ENCODE results near the gene SAE1. TPM values are rescaled to one million over a fixed set of nuclear protein-coding genes. Genes with fewer than 3 reads are reported as not detected.
A peak's percentile ranks its signal among the peaks of the same experiment; 100 is the strongest.

Gene SAE1
- total RNA-seq, 1 experiment from 2014 or later = 234 TPM

DNA sequence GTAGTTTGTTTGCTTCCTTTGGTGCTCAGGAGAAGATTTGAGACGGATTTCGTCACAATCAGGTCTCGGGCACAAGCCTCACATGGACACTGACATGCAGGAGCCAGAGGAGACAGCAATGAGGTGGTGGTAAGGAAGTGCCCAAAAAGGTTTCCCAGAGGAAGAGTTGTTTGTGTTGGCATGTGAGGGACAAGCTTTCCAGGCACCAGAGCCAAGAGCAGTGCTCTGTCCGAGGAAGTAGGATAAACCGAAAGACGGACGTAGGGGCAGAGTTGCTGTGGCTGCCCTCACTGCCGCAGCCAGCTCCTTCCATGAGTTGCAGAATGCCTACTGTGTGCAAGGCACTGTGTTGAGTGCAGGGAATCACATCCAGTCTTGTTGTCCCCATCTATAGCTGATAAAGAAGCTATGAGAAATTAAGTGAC, 27.7 kb downstream of the SAE1 start:
- no peak overlapping the region for H2AK5ac ChIP-seq (ENCODE audit: insufficient read length, low read length)
- whole genome bisulfite sequencing (ENCODE audit: extremely low coverage, insufficient read length, low lambda C conversion rate) = no CpG with 5 or more reads among the region's 8 CpGs
- H3K14ac ChIP-seq (ENCODE audit: insufficient read depth, low read length) = peak overlapping the region; percentile 18; the same call in 1 of the 2 replicates

More for the DNA sequence above, 27.7 kb downstream of the SAE1 start:
- Mint-ChIP-seq H3K27me3 (ENCODE audit: low read depth) (no peaks in the 10 kb centered on the region), H3K9me3 (peaks cover 0 to 4% of the 10 kb centered on the region in 2 experiments; a peak in 2 of 5 replicates), H3K27ac (peak overlapping the region; percentile 87 to 98 (median 98)), H3K4me1 (peaks cover 36 to 39% of the 10 kb centered on the region in 2 experiments), H3K4me3 (peak overlapping the region; percentile 8 to 49; a peak in 3 of 5 replicates), H3K36me3 (ENCODE audit: insufficient read depth in 1 of 3, low read depth in 3 of 3) (peaks cover 35 to 79% (median 61%) of the 10 kb centered on the region in 3 experiments)
- H3K18ac ChIP-seq (ENCODE audit: insufficient read length, low read depth, low read length) = peak overlapping the region; percentile 8
- peak overlapping the region; percentile 7 for H2BK5ac ChIP-seq (ENCODE audit: insufficient read length, low read length)
- no peak overlapping the region for H3K9ac ChIP-seq (ENCODE audit: extremely low read depth, insufficient read length, low read length)
- H3K4me2 ChIP-seq (ENCODE audit: insufficient read depth, insufficient read length, low read length) = peak overlapping the region; percentile 37
- H3K23me2 ChIP-seq (ENCODE audit: insufficient read length, low read depth, low read length, poor library complexity, severe bottlenecking) = no peaks in the 10 kb centered on the region
- H3K79me2 ChIP-seq (ENCODE audit: insufficient read depth, low read length) = peaks cover 5% of the 10 kb centered on the region; the same call in 1 of the 2 replicates
- H2BK12ac ChIP-seq (ENCODE audit: insufficient read length, low read depth, low read length) = peak overlapping the region; percentile 35
- peak overlapping the region; percentile 86 for H3K27ac ChIP-seq (ENCODE audit: insufficient read length, low read depth, low read length)
- no peak overlapping the region for H4K5ac ChIP-seq (ENCODE audit: insufficient read length, low read depth, low read length)
- H2BK120ac ChIP-seq (ENCODE audit: low read depth, low read length, poor library complexity, severe bottlenecking) = no peak overlapping the region
- TF ChIP-seq, protein P1, sequence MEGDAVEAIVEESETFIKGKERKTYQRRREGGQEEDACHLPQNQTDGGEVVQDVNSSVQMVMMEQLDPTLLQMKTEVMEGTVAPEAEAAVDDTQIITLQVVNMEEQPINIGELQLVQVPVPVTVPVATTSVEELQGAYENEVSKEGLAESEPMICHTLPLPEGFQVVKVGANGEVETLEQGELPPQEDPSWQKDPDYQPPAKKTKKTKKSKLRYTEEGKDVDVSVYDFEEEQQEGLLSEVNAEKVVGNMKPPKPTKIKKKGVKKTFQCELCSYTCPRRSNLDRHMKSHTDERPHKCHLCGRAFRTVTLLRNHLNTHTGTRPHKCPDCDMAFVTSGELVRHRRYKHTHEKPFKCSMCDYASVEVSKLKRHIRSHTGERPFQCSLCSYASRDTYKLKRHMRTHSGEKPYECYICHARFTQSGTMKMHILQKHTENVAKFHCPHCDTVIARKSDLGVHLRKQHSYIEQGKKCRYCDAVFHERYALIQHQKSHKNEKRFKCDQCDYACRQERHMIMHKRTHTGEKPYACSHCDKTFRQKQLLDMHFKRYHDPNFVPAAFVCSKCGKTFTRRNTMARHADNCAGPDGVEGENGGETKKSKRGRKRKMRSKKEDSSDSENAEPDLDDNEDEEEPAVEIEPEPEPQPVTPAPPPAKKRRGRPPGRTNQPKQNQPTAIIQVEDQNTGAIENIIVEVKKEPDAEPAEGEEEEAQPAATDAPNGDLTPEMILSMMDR (conservative IDR thresholded peaks at IDR 0.05) = no peak
- no peak overlapping the region for H2AFZ ChIP-seq (ENCODE audit: low read length)
- no peak overlapping the region for H3K23ac ChIP-seq (ENCODE audit: insufficient read length, low read depth, low read length)
- peaks cover 5% of the 10 kb centered on the region for H3K79me1 ChIP-seq (ENCODE audit: insufficient read depth, low read depth, low read length, poor library complexity, severe bottlenecking)
- no peak overlapping the region for H3K4ac ChIP-seq (ENCODE audit: low read depth, low read length)
- H3K56ac ChIP-seq (ENCODE audit: insufficient read length, low read depth, low read length) = no peak overlapping the region
- no peak overlapping the region for H3T11ph ChIP-seq (ENCODE audit: low read length)
- H2BK20ac ChIP-seq (ENCODE audit: low read depth, low read length, poor library complexity, severe bottlenecking) = no peak overlapping the region
- H3K27me3 ChIP-seq (ENCODE audit: insufficient read depth, low read length) = no peaks in the 10 kb centered on the region
- H3K9me3 ChIP-seq (ENCODE audit: control insufficient read depth, low read depth, low read length) = no peaks in the 10 kb centered on the region
- DNase-seq = no peak
- H4K91ac ChIP-seq (ENCODE audit: insufficient read length, low read depth, low read length) = no peak overlapping the region
- H2BK15ac ChIP-seq (ENCODE audit: low read depth, low read length) = no peak overlapping the region
- H4K20me1 ChIP-seq (ENCODE audit: control insufficient read depth, insufficient read depth, insufficient read length) = no peaks in the 10 kb centered on the region
- H3K4me1 ChIP-seq (ENCODE audit: insufficient read depth, low read length) = peaks cover 8% of the 10 kb centered on the region
- H4K8ac ChIP-seq (replicated peaks; ENCODE audit: insufficient read length, low read depth, low read length) = no peak overlapping the region

Measured in H9 (cell line).